HG03103 (cell line): ENCODE data around the gene OSBPL9.
"Not testable (repeated sequence)": the region's sequence is repeated elsewhere in the genome, so short reads cannot be mapped to it uniquely, and the experiment has no call there.

Source experiments
- ATAC-seq: cut with Tn5 transposase; IDR thresholded peaks from one replicate; pipeline ENCODE4 v1.9.1; 2021; ENCODE audit warnings: low read depth; ENCODE audit not compliant: unreplicated experiment

Gene OSBPL9

GRCh38 chr1:51607681-51608095 is 9.2 kb upstream of the OSBPL9 start:
- no peak for ATAC-seq

DNA sequence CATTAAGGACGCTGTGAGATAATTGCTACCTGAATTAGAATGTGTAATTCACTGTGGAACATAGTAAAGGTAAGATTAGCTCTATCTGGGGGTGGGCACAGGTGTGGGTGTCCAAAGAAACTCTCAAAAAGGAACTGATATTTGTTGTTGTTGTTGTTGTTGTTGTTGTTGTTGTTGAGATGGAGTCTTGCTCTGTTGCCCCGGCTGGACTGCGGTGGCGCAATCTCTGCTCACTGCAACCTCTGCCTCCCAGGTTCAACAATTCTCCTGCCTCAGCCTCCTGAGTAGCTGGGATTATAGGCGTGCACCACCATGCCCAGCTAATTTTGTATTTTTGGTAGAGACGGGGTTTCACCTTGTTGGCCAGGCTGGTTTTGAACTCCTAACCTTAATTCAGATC is 6.8 kb upstream of the OSBPL9 start:
- ATAC-seq, result not testable (repeated sequence)

DNA sequence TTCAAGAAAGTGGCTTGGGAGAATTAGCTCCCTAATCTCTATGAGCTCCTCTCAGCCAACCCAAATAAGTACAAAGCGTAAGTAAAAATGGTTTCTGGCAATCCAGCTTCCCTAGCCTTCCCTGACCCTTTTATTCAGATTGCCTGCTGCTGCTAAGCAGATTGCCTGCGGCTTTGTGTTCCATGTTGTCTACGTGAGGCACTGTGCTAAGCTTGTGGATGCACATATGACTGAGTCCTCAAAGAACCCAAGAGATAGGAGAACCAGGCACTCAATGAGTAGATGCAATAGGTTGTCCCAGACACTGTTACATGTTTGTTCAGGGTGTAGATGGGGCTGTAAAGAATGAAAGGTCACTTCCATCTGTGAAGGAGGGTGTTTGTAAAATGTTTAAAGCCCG is 6.3 kb upstream of the OSBPL9 start:
- no peak for ATAC-seq

GRCh38 chr1:51612447-51612961 is 4.4 kb upstream of the OSBPL9 start:
- no peak for ATAC-seq

GRCh38 chr1:51615780-51616291 is 1.1 kb upstream of the OSBPL9 start:
- no peak for ATAC-seq

DNA sequence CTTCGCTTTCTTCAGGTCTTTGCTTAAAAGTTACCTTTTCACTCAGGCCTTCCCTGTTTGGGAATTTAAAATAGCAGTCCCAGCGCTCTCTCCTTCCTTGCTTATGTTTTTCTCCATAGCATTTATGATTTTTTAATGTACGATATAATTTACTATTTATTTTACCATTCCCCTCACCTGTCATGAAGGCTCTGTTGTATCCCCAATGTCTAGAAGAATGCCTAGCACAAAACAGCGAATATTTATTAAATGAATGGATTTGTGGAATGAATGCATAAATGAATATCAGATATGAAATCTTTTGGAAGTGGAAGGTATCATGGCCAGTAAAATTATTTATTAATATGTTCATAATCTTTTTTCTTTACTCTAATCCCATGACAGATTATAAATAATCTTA is 402 bp upstream of the OSBPL9 start:
- ATAC-seq, result no peak

- no peak for ATAC-seq
Measured at GRCh38 chr1:51618715-51619114, 1.8 kb downstream of the OSBPL9 start.

GRCh38 chr1:51620470-51620869 is 3.6 kb downstream of the OSBPL9 start:
- no peak for ATAC-seq

DNA sequence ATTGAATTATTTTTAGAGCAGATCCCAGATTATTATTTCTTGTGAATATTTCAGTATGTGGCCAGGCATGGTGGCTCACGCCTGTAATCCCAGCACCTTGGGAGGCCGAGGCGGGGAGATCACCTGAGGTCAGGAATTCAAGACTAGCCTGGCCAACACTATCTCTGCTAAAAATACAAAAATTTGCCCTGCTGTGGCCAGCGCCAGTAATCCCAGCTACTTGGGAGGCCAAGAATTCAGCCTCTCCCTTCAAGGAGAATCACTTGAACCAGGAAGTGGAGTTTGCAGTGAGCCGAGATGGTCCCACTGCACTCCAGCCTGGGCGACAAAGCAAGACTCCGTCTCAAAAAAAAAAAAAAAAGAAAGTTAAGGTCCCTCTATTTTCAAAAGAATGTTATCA is 4.3 kb downstream of the OSBPL9 start:
- no peak for ATAC-seq

GRCh38 chr1:51621841-51622454 is 5.1 kb downstream of the OSBPL9 start:
- ATAC-seq, result no peak

GRCh38 chr1:51622455-51622913 is 5.6 kb downstream of the OSBPL9 start:
- no peak for ATAC-seq

DNA sequence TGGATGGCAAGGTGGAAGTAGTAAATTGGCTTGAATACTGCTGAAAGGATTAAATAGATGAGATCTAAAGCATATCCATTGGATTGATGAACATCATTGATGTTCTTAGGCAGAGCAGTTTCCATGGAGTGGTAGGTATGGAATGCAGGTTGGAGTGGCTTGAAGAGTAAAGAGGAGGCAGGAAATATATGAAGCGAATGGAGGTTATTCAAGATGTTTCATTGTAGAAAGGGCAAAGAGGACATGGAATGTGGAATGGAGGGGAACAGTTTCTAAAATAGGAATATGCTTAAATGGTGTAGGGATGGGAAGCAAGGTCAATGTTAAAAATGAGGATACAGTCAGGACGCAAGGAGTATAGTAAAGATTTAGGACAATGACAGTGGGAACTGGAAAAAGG is 6.1 kb downstream of the OSBPL9 start:
- no peak for ATAC-seq

- no peak for ATAC-seq
Measured at GRCh38 chr1:51623450-51623849, 6.6 kb downstream of the OSBPL9 start.

DNA sequence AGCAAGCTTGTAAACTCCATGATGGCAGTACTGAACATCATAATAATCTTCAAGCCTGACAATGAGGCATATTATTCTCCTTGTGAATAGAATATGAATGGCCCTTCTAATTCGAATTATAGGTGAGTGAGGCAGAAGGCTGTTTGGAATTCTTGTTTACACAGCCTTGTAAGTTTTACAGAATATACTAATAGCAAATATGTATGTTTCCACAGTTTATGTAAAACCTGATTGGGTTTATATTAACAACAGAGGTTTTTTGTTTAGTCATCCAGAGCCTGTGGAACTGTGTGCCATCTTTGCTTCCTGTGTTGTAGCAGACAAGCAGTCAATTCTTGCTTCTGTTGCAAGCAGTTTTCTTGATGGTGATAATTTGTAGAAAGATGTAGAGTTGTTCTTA is 8.0 kb downstream of the OSBPL9 start:
- no peak for ATAC-seq

- no peak for ATAC-seq
Measured at GRCh38 chr1:51627672-51628071, 10.8 kb downstream of the OSBPL9 start.

DNA sequence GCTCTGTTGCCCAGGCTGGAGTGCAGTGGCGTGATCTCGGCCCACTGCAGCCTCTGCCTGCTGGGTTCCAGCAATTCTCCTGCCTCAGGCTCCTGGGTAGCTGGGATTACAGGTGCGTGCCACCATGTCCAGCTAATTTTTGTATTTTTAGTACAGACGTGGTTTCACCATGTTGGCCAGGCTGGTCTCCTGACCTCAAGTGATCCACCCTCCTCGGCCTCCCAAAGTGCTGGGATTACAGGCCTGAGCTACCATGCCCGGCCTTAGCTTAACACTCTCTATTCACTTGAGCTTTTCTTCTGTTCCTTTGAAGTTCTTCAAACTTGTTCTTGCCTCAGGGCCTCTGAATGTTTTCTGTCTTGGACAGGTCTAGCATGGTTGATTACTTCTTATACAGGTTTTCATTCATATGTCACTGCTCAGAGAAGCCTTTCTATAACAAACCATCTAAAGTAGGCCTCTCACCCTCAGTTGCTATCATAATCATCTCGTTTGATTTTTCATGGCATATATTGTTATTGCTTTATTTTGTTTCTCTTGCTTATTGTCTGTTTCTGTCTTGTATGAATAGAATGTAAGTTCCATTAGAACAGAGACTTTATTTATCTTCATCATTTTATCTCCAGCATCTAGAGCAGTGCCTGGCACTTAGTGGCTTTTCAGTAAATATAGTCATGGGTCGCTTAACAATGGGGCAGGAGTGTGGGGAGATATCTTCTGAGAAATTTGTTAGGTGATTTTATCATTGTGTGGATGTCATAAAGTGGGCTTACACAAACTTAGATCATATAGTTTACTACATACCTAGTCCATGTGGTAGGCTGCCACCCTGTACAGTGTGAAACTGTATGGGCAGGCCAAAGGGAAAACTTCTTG is 12.1 kb downstream of the OSBPL9 start:
- no peak for ATAC-seq

DNA sequence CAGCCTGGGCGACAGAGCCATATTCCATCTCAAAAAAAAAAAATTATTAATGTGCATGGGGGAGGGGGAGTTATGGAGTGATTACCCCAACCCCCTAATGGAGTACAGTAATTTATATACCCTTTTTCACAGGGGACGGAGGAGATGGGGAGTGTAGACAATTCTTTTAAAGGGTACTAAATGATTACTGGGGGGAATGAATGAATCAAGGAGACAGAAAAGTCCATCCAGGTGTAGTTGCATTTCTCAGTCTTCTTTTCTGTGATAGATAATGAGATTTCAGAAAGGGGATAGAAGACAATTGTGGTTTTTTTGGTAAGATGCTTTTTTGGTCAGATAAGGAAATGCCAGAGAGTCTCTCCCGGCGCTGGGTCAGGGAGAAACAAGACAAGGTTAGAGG is 13.0 kb downstream of the OSBPL9 start:
- no peak for ATAC-seq

GRCh38 chr1:51630393-51630792 is 13.5 kb downstream of the OSBPL9 start:
- ATAC-seq, result no peak

- ATAC-seq, result no peak
Measured at GRCh38 chr1:51630922-51631321, 14.0 kb downstream of the OSBPL9 start.

DNA sequence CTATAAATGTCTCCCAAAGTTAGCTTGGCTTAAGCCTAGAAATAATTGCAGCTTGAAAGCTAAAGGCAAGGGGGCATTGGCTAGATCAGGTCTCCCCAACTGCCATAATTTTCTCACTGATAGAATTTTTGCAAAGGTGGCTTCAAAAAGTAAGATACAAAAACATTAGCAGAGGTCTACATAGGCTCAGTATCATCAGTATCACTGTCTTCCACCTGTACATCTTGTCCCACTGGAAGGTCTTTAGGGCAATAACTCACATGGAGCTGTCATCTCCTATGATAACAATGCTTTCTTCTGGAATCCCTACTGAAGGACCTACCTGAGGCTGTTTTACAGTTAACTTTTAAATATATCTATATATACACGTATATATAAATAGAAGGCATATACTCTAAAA is 14.9 kb downstream of the OSBPL9 start:
- no peak for ATAC-seq

- no peak for ATAC-seq
Measured at GRCh38 chr1:51634618-51635017, 17.7 kb downstream of the OSBPL9 start.

GRCh38 chr1:51635615-51636014 is 18.7 kb downstream of the OSBPL9 start:
- no peak for ATAC-seq
